OCI-LY7 (cell line): ENCODE results near the gene NWD2. TPM values are rescaled to one million over a fixed set of nuclear protein-coding genes. Genes with fewer than 3 reads are reported as not detected.

ENCODE experiments used
- BruUV-seq: library from RNA; stranded (reverse); fragments of 400-500 nt; replicated peaks from 2 replicates; lab custom pipeline; 2021; lab: Mats Ljungman, UMichigan
- CTCF ChIA-PET: fragments of 300-600 bp; sonication (Branson Sonifier 250); formaldehyde crosslinking; loops from one replicate; lab custom pipeline; 2022; ENCODE audit warnings: antibody characterized with exemption; ENCODE audit not compliant: unreplicated experiment; lab: Charles Lee
- POLR2A ChIA-PET: fragments of 300-600 bp; sonication (Branson Sonifier 250); formaldehyde crosslinking; loops from one replicate; lab custom pipeline; 2022; ENCODE audit warnings: antibody characterized with exemption; lab: Charles Lee
- DNase-seq: peaks from one replicate; pipeline ENCODE4 v3.0.0-alpha.2; 2015; ENCODE audit warnings: low spot score
- H2AFZ ChIP-seq: fragments of 200-600 bp; sonication (generic), shearing (Covaris generic); 2 replicates; pipeline ENCODE4 v1.6.1; 2014; ENCODE audit warnings: mild to moderate bottlenecking, antibody characterized with exemption, low read length, moderate library complexity
- H3K27ac ChIP-seq: fragments of 200-600 bp; sonication (generic); 2 replicates; pipeline ENCODE4 v1.5.1; 2014; ENCODE audit warnings: mixed run types, low read depth, mild to moderate bottlenecking, moderate library complexity, low read length, inconsistent platforms; ENCODE audit not compliant: poor library complexity, severe bottlenecking
- H3K36me3 ChIP-seq: fragments of 200-600 bp; sonication (generic); 2 replicates; pipeline ENCODE4 v1.6.1; 2014; ENCODE audit warnings: mild to moderate bottlenecking, antibody characterized with exemption, low read length, moderate library complexity, mixed read lengths; ENCODE audit not compliant: insufficient read depth
- H3K4me1 ChIP-seq: fragments of 200-600 bp; sonication (generic); 2 replicates; pipeline ENCODE4 v1.5.1; 2014; ENCODE audit warnings: mild to moderate bottlenecking, low read length; ENCODE audit not compliant: insufficient read depth, poor library complexity, severe bottlenecking
- H3K4me2 ChIP-seq: fragments of 200-600 bp; sonication (generic); 2 replicates; pipeline ENCODE4 v1.6.1; 2014; ENCODE audit warnings: mild to moderate bottlenecking, low read length
- H3K4me3 ChIP-seq: fragments of 200-600 bp; sonication (generic); 2 replicates; pipeline ENCODE4 v1.5.1; 2014; ENCODE audit warnings: mild to moderate bottlenecking, low read depth, low read length; ENCODE audit not compliant: poor library complexity, severe bottlenecking
- H3K79me2 ChIP-seq: fragments of 200-600 bp; sonication (generic); 2 replicates; pipeline ENCODE4 v1.6.1; 2016; ENCODE audit warnings: low read depth, mild to moderate bottlenecking, low read length, moderate library complexity, mixed read lengths; ENCODE audit not compliant: insufficient read depth
- H3K9me2 ChIP-seq: fragments of 200-600 bp; sonication (generic); 2 replicates; pipeline ENCODE4 v1.6.1; 2016; ENCODE audit warnings: mild to moderate bottlenecking, low read length, mixed read lengths; ENCODE audit not compliant: insufficient read depth
- H3K9me3 ChIP-seq: fragments of 200-600 bp; sonication (generic); 2 replicates; pipeline ENCODE4 v1.6.1; 2014; ENCODE audit warnings: mild to moderate bottlenecking, mixed run types, low read length, mixed read lengths
- H4K20me1 ChIP-seq: fragments of 200-600 bp; sonication (generic); 2 replicates; pipeline ENCODE4 v1.6.1; 2014; ENCODE audit warnings: mild to moderate bottlenecking, antibody characterized with exemption, low read length, moderate library complexity, mixed read lengths; ENCODE audit not compliant: insufficient read depth
- CTCF ChIP-seq: fragments of 200-600 bp; sonication (generic); conservative IDR thresholded peaks from 2 replicates; pipeline ENCODE4 v1.5.1; 2014; ENCODE audit warnings: mild to moderate bottlenecking, antibody characterized with exemption, low read length, moderate library complexity, mixed read lengths
- EZH2phosphoT487 ChIP-seq: fragments of 200-600 bp; sonication (generic); IDR thresholded peaks from 2 replicates; pipeline ENCODE4 v1.6.1; 2018; ENCODE audit warnings: low read depth, borderline replicate concordance, mild to moderate bottlenecking, mixed run types, antibody characterized with exemption, low read length, moderate library complexity, mixed read lengths
- intact Hi-C: fragments of 100-400 bp; cut with micrococcal nuclease; formaldehyde crosslinking; loops from one replicate; pipeline ENCODE4 v1.10.0; 2022; ENCODE audit not compliant: unreplicated experiment
- total RNA-seq, 2 experiments: library from RNA; depleted of rRNA in 1 of 2; stranded (reverse); fragments of >200 nt in 1 of 2; shearing (Covaris generic) in 1 of 2; gene quantifications; 2 replicates each; pipeline ENCODE4 v1.2.3, GENCODE V29; 2014 to 2022

Gene NWD2
- total RNA-seq, 2 experiments from 2014 or later, result not detected

- Histone ChIP-seq H3K27ac (no peak overlapping the region), H3K79me2 (no peaks in the 10 kb centered on the region), H2AFZ (no peak overlapping the region), H3K4me1 (no peaks in the 10 kb centered on the region), H3K36me3 (no peaks in the 10 kb centered on the region), H3K9me2 (no peaks in the 10 kb centered on the region), H3K9me3 (no peaks in the 10 kb centered on the region), H3K4me3 (no peak overlapping the region), H3K4me2 (no peak overlapping the region), H4K20me1 (no peaks in the 10 kb centered on the region)
- DNase-seq, result no peak
- CTCF ChIA-PET, result no interaction called here
- intact Hi-C loops, result no loop called here
- BruUV-seq, result no TSS peak
- POLR2A ChIA-PET, result no interaction called here
- TF ChIP-seq CTCF, result no peak
- no peak for TF ChIP-seq EZH2phosphoT487
Observed at GRCh38 chr4:37438564-37439279, 194.2 kb downstream of the NWD2 start.

DNA sequence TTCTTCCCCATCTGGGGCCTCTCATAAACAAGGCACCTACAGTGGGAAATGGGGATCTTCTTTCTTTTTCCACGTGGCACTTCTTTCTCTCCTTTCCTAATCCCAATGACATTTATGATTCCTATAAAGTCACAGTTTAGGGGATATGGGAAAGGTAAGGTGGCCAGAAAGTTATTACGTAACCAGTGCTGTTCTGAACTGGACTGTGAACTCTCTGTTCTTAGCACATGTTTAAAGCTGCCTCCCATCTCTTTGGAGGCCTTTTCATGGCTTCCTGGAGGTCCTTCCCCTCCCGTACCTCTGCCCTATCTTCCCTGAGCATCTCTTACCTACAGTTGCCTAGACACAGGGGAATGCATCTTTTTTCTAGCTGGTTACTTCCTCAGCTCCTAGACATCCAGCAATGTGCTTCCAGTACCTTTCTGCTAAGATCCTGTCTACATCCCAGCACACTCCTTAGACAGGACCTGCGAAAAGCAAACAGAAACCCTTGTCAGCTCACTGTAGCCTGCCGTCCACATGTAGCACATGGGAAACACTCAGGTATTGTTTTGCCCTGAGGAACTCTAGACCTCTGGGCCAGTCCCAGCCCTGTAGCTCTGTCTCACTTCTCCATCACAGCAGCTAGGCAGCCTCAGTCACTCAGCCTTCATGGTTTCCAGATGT lies 195.4 kb downstream of the NWD2 start:
- ChIA-PET CTCF (no interaction called here), POLR2A (interaction anchor here (0.6 kb wide), 2 partner anchors 152 to 1590 kb away, joined by 3 to 4 read pairs; no protein-coding TSS in a partner anchor)
- H2AFZ ChIP-seq, result no peak overlapping the region
- no peaks in the 10 kb centered on the region for H3K9me3 ChIP-seq
- H3K4me3 ChIP-seq, result no peak overlapping the region
- BruUV-seq, result no TSS peak
- no peaks in the 10 kb centered on the region for H3K36me3 ChIP-seq
- DNase-seq, result no peak
- intact Hi-C loops, result no loop called here
- no peak for TF ChIP-seq EZH2phosphoT487
- TF ChIP-seq CTCF, result no peak
- H3K4me1 ChIP-seq, result no peaks in the 10 kb centered on the region
- no peak overlapping the region for H3K27ac ChIP-seq
- H3K9me2 ChIP-seq, result no peaks in the 10 kb centered on the region
- no peaks in the 10 kb centered on the region for H3K79me2 ChIP-seq
- no peaks in the 10 kb centered on the region for H4K20me1 ChIP-seq
- no peak overlapping the region for H3K4me2 ChIP-seq

DNA sequence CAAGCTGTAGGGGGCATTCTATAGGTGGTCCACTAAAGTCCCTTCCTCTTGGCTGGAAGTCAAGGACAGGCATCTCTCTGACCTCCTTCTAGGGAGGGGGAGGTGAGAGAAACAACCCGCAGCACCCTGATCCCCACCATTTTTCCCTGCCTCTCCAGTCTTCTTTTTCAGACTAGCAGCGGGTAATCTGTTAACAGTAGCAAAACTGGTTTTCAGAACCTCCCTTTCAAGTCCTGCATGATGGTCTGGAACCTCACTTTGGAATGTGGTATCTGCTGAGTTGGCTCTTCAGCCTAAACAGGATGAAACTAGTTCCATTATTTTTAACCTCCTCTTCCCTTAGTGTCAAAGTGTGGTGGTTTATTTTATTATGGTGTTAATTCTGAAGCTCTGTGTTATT lies 196.0 kb downstream of the NWD2 start:
- Histone ChIP-seq H3K9me3 (no peaks in the 10 kb centered on the region), H3K79me2 (no peaks in the 10 kb centered on the region), H2AFZ (no peak overlapping the region), H4K20me1 (no peaks in the 10 kb centered on the region), H3K27ac (no peak overlapping the region), H3K4me3 (no peak overlapping the region), H3K4me2 (no peak overlapping the region), H3K36me3 (no peaks in the 10 kb centered on the region), H3K4me1 (no peaks in the 10 kb centered on the region), H3K9me2 (no peaks in the 10 kb centered on the region)
- ChIA-PET POLR2A (interaction anchor here (0.6 kb wide), 2 partner anchors 23 to 1590 kb away, joined by 4 read pairs; no protein-coding TSS in a partner anchor), CTCF (no interaction called here)
- intact Hi-C loops, result no loop called here
- BruUV-seq, result no TSS peak
- TF ChIP-seq CTCF (no peak), EZH2phosphoT487 (no peak)
- no peak for DNase-seq
